Measurements from ENCODE around the gene PIGN. TPM values are rescaled to one million over a fixed set of nuclear protein-coding genes. Genes with fewer than 3 reads are reported as not detected.
A peak's percentile ranks its signal among the peaks of the same experiment; 100 is the strongest.

PIGN gene
- total RNA-seq, 1 donor from 2014 or later: 43.3 TPM

DNA sequence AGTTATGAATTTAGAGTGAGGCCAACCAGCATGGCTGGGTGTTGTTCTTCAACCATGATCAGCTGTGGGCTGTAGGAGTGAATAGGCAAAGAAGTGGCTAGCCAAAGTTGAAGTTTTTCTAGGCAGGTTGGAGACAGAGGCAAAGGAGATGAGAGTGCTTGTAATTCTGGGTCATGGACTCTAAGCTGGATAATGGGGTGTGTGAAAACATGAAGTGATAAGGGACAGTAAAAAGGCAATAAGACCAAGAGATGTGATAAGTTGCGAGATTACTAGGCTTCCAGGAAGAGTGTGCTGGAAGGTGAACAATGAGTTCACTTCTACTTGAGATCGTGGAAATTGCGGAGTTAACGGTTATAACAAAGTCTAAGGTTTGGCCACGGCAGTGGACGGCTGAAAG lies 175.4 kb downstream of the PIGN start:
- DNase-seq (ENCODE audit: low spot score): no peak

GRCh38 chr18:62009521-62009920 lies 177.3 kb downstream of the PIGN start:
- DNase-seq (ENCODE audit: low spot score): no peak

GRCh38 chr18:62001396-62001795 lies 185.5 kb downstream of the PIGN start:
- no peak for DNase-seq (ENCODE audit: low spot score)

DNA sequence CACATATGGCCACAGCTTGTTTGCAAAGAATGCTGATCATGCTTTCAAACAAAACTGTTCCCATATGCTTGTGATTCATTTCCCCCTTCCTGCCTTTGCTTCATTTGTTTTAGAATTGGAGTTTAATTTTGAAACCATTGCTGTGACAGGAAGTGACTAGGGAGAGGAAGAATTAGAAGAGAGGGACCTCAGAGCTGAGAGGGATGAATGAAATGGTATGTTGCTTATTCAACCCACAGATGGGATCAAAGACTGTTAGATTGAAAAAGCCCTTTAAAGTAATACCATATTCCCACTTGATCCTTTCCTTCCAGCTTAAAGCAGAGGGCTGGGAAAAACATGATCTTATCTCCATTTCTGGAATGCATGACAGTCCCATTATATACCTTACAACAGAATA lies 187.9 kb downstream of the PIGN start:
- no peak for DNase-seq (ENCODE audit: low spot score)

- no peak for DNase-seq (ENCODE audit: low spot score)
Observed at GRCh38 chr18:61998335-61998734, 188.5 kb downstream of the PIGN start.

DNA sequence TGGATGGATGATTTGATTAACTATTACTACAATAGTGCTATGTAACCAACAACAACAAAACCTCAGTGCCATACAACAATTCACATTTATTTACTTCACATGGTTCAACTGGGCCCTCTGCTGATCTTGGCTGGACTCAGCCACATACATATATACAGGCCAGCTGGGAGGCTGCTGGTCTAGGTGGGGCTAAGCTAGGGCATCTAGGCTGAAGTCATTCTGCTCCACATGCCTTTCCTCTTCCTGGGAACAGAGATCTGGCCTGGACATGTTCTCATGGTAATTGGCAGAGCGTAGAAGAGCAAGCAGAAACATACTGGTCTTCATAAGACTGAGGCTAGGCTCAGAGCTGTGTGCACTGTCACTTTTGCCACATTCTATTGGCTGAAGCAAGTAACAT lies 191.2 kb downstream of the PIGN start:
- no peak for DNase-seq (ENCODE audit: low spot score)

DNA sequence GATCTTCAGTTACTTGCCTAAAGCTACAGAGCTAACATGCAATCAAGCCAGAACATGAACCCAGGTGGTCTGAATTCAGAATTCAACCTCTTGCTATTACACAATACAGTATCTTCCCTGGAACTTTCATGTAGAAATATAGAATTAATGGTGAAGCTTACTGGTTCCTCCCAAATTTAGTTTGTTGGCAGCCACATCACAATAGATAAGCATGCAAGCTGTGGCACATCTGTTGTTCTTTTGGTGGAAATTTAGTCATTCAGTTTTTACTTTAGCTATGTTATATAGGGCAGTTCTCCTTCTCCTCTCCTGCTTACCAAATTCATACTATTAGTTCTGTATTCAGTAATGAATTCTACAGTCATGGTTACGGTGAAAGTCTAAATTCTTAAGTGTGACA lies 193.0 kb downstream of the PIGN start:
- DNase-seq (ENCODE audit: low spot score): no peak

DNA sequence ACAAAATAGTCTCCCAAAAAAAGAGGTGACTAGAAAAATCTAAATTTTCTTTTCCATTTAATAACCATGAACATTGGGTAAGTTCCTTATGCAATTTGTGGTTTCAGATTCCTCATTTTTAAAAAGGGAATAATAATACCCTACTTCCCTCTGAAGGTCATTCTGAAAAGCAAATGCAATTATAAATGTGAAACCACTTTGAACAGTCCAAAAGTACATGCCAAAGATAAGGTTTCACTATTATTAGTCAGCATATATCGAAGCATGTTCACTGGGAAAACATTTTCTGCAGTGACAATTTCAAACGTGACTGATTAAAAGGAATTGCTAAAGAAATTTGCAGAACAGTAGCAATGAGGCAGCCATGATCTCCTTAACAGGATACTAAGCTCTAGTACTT lies 193.9 kb downstream of the PIGN start:
- no peak for DNase-seq (ENCODE audit: low spot score)

DNA sequence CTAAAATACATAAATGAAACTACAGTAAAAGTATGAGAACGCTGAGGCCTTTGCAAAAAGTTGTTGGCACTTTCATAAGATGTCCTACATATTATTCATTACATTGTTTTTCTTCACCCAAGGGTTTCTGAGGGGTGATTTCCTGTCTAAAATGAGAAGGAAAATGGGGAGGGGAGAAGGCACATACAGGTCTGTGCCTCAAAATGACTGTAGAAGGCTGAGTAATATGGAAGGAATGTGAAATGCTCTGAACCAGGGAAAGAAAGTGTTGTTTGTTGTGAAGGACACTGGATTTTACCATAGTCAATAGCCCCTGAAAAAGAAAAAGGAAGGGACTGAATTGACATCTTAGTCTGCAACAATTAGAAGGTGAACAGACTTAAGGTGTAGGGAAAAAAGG lies 194.6 kb downstream of the PIGN start:
- DNase-seq (ENCODE audit: low spot score): peak; percentile 55

- no peak for DNase-seq (ENCODE audit: low spot score)
Observed at GRCh38 chr18:61991836-61992235, 195.0 kb downstream of the PIGN start.

GRCh38 chr18:61991201-61991600 lies 195.7 kb downstream of the PIGN start:
- DNase-seq (ENCODE audit: low spot score): no peak

Other genes with a start within 250 kb of the PIGN start
- gene RELCH, start 199 bp upstream of the PIGN start, total RNA-seq (ENCODE audit: insufficient read depth, low replicate concordance): 45.5 TPM
- 8.7 TPM for gene TNFRSF11A, start 138.3 kb upstream of the PIGN start, total RNA-seq (ENCODE audit: insufficient read depth, low replicate concordance)

Data from umbilical cord (tissue), 2 donors.